ENCODE data around the gene SUMF1.
"Not testable (repeated sequence)": the region's sequence is repeated elsewhere in the genome, so short reads cannot be mapped to it uniquely, and the experiment has no call there.

The SUMF1 gene

GRCh38 chr3:4332574-4332973, 134.5 kb downstream of the SUMF1 start:
- DNase-seq = no peak

GRCh38 chr3:4332111-4332510, 135.0 kb downstream of the SUMF1 start:
- no peak for DNase-seq

- DNase-seq = not testable (repeated sequence)
Measured at GRCh38 chr3:4329806-4330205, 137.3 kb downstream of the SUMF1 start.

GRCh38 chr3:4326868-4327267, 140.2 kb downstream of the SUMF1 start:
- DNase-seq = no peak

GRCh38 chr3:4323246-4324027, 143.6 kb downstream of the SUMF1 start:
- DNase-seq = no peak

GRCh38 chr3:4322635-4323034, 144.4 kb downstream of the SUMF1 start:
- DNase-seq = peak; percentile 20

- no peak for DNase-seq
Measured at GRCh38 chr3:4321732-4322131, 145.3 kb downstream of the SUMF1 start.

- no peak for DNase-seq
Measured at GRCh38 chr3:4320096-4320911, 146.8 kb downstream of the SUMF1 start.

GRCh38 chr3:4314688-4315087, 152.4 kb downstream of the SUMF1 start:
- DNase-seq = no peak

GRCh38 chr3:4313606-4314293, 153.3 kb downstream of the SUMF1 start:
- DNase-seq = peak; percentile 10

- DNase-seq = no peak
Measured at GRCh38 chr3:4311496-4311895, 155.6 kb downstream of the SUMF1 start.

Measured in EL (cell line).